Measurements from ENCODE around the gene UQCRFS1.
"Not testable (repeated sequence)": the region's sequence is repeated elsewhere in the genome, so short reads cannot be mapped to it uniquely, and the experiment has no call there.

Gene UQCRFS1

DNA sequence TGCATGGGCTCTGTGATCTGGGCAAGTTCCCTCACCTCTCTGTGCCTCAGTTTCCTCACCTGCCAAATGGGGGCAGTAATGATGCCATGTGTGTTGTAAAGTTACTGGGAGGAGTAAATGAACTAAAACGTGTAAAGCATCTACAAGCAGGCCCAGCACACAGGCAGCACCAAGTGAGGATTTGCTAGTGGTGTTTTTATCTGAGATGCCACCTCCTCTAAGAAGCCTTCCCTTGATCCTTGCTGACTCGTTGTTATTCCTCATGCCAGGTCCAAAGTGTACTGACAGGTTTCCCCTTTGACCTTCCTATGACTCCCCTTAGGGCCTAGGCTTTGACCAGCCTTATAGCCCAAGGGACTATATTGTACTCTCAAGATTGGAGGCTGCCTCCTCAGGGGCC is 1.5 kb upstream of the UQCRFS1 start:
- no peak for DNase-seq (ENCODE audit: low read depth in 2 of 2)

DNA sequence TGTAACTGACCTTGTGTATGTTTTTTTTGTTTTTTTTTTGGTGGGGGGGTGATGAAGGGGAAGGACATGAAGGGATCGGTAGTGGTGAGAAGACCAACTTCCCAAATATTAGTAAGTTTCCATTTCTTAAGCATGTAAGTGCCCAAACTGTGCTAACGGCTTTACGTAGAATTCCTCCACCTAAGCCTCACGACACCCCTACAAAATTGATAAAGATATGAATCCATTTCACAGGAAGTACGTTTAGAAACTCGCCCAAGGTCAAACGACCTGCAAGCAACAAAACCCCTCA is 649 bp downstream of the UQCRFS1 start:
- no peak for DNase-seq (ENCODE audit: low read depth in 2 of 2)

DNA sequence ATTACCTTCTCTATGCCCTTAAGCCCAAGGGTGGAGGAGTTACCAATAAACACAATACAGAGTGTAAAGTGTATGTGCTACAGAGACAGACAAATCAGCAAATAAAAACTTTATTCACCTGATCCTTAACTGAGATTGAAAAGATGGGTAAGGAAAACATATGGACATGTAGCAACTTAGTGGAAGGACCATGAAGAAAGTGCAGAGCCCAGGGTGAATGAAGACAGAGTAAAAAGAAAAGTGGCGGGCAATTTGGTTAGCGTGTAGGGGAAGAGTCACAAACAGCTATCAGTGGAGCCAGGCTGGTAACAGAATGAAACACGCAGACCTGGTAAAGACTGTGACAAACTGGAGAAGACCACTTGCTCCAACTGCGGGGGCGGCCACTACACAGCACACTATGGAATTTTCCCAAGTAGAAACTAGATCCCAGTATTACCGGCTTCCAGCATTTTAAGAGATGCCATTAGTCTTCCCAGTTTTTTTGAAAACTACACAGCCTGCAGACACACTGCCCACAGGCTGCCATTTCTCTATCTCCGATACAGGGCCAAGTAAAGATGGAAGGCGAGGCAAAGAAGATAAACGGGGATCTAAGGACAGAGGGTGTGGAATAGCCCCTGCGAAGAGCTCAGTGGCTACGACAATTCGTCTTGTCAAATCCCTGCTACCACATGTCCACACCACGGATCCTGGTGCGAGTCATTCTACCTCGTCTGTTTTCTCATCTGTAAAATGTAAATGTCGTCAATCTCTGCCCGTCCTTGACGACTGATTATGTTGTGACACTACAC is 1.2 kb downstream of the UQCRFS1 start:
- DNase-seq (ENCODE audit: low read depth in 2 of 2), result no peak

DNA sequence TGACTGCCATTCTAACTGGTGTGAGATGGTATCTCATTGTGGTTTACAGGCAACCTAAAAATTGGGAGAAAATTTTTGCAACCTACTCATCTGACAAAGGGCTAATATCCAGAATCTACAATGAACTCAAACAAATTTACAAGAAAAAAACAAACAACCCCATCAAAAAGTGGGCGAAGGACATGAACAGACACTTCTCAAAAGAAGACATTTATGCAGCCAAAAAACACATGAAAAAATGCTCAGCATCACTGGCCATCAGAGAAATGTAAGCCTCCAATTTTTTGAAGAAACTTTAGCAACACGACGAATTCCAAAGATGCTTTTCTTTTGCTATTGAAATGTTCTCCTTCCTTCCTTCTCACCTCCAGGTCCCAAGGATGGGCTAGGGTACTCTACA is 1.9 kb downstream of the UQCRFS1 start:
- DNase-seq (ENCODE audit: low read depth in 2 of 2), result not testable (repeated sequence)

DNA sequence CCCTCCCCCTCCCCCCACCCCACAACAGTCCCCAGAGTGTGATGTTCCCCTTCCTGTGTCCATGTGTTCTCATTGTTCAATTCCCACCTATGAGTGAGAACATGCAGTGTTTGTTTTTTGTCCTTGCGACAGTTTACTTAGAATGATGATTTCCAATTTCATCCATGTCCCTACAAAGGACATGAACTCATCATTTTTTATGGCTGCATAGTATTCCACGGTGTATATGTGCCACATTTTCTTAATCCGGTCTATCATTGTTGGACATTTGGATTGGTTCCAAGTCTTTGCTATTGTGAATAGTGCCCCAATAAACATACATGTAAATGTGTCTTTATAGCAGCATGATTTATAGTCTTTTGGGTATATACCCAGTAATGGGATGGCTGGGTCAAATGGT is 2.4 kb downstream of the UQCRFS1 start:
- not testable (repeated sequence) for DNase-seq (ENCODE audit: low read depth in 2 of 2)

DNA sequence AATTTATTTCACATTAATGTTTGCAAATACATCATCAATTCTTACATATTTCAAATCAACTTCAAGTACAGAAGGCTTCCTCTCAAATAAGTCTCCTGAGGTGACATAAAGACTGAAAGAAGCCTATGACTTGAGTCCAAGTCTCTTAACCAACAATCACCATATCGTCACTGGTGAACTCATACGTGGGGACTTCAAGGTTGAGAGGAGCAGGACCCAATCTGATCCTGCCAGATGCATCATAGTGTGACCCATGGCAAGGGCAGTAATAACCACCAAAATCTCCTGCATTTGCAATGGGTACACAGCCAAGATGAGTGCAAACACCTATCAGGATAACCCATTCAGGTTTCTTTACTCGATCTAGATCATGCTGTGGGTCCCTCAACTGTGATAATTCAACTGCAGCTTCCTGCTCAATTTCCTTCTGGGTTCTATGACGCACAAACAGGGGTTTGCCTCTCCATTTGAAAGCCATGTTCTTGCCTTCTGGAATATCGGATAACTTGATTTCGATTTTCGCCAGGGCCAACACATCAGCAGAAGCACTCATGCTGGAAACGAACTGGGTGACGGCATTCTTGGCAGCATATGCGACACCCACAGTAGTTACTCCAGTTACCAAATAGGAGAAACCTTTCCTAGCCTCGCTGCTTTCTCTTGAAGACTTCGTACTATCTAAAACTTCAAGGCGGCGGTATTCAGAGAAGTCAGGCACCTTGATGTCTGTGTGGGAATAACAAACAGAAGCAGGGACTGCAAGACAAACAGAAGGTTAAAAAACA is 5.4 kb downstream of the UQCRFS1 start:
- DNase-seq (ENCODE audit: low read depth in 2 of 2), result not testable (repeated sequence)

DNA sequence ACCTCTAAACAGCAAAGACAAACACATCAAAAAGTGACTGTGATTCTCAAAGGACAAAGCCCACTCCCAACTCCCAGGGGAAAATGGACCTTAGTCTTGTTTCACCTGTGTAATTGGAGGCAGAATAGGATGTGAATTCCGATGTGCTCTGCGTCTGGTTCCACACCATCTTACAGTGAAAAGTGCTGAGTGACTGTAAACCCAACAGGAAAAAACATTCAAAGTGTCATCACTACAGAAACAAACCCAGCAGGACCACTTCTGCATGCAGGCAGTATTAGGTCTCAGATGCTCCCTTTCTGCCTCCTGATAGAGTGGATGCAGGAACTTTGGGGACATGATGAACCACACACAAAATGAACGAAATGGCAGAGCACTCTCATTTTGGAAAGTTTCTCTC is 6.5 kb downstream of the UQCRFS1 start:
- no peak for DNase-seq (ENCODE audit: low read depth in 2 of 2)

DNA sequence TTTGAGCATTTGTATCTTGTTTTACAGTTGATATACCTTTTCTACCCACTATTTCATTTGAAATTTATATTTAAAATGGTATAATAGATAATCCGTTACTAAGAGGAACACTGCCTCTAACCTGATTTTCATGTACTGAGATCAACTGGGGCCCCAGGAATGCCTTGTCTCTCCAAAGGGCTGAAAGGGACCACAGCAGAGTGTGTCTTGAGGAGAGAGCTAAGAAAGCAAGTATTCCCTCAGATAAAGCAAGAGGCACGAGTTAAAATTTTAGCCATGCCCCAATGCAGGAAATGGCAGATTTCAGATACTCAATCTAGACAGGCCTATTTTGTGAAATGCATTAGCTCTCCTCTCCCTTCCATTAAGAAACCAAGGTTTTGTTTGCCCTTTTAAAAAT is 10.7 kb downstream of the UQCRFS1 start:
- DNase-seq (ENCODE audit: low read depth in 2 of 2), result no peak

DNA sequence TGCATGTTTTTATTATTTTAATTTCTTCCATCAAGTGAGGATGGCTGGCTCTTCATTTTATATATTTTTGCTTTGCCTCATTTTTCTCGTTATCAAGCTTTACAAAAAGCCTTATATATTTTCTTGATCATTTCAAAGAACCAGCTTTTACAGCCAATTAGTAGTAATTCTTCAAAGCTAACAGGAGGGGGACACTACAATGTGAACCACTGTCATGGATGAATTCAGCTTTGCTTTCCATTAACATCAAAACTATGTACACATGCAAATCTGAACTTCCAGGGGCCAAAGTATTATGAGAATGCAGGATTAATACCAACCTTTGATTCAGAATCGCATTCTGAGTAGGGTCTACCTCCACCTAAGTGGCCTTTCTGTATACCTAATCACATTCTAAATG is 11.1 kb downstream of the UQCRFS1 start:
- DNase-seq (ENCODE audit: low read depth in 2 of 2), result no peak

DNA sequence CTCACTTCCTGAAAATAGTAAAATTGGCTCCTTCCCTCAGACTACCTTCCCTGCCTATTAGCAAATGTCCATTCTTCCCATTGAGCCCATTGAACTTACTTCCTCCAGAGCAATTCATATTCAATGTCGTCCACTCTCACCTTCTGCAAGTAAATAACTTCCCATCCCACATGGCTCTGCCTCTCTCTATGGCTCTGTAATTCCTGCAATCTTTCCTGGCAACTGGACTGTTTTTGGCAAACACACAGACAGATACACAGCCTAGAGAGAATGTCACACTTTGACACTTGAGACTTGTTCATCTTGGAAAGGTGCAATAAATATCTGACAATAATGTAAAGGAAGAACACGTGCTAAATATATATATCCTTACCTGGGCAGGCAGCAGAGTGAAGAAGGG is 18.3 kb downstream of the UQCRFS1 start:
- no peak for DNase-seq (ENCODE audit: low read depth in 2 of 2)

DNA sequence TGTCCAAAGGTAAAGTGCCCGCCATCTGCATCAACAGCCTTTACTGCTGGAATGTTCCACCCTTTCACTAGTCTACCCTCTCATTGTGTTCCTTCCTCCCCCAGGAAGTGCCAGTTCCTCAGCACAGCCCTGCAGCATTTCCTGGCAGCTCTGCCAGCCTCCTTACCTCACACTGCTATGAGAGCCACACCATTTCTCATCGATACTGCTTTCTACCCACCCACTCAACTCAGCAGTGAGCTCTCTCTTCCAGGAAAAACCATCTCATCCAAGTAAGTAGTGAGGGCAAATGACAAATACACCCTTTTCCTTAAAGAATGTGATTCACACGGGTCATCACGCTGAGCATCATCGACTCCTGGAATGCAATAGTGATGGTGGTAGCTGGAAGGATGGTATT is 19.8 kb downstream of the UQCRFS1 start:
- DNase-seq (ENCODE audit: low read depth in 2 of 2), result no peak

DNA sequence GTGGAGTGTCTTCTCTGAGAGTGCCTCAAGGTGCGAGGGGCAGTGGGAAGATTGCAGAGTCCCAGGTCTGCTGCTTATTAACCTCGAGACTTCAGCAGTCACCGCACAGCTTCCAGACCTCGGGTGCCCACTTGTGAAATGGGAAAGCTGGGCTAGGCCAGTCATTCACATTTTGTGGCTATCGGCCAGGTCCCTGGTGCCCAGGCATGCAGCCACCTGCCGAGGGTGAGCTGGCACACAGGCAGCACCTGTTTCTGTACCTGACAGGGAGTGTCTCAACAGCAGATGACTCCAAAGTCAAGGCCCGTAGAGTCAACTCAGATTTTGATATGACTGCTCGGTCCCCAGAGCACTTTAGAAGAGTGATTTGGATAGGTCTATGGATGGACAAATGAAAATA is 21.9 kb downstream of the UQCRFS1 start:
- DNase-seq (ENCODE audit: low read depth in 2 of 2), result no peak

DNA sequence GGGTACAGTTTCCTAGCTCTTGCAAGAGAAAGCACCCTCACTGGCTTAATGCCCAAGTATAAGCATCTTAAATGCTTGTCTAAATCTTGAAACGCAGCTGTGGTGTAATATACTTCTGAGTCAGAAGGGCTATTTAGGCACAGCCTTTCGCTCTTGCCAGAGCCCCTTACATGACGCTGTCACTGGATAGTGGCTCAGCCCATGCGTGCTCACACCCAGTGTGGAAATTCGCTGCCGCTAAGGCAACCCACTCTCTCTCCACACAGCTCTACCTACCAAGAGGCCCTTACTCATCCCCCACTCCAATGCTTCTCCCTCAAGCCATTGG is 24.0 kb downstream of the UQCRFS1 start:
- DNase-seq (ENCODE audit: low read depth in 2 of 2), result no peak

DNA sequence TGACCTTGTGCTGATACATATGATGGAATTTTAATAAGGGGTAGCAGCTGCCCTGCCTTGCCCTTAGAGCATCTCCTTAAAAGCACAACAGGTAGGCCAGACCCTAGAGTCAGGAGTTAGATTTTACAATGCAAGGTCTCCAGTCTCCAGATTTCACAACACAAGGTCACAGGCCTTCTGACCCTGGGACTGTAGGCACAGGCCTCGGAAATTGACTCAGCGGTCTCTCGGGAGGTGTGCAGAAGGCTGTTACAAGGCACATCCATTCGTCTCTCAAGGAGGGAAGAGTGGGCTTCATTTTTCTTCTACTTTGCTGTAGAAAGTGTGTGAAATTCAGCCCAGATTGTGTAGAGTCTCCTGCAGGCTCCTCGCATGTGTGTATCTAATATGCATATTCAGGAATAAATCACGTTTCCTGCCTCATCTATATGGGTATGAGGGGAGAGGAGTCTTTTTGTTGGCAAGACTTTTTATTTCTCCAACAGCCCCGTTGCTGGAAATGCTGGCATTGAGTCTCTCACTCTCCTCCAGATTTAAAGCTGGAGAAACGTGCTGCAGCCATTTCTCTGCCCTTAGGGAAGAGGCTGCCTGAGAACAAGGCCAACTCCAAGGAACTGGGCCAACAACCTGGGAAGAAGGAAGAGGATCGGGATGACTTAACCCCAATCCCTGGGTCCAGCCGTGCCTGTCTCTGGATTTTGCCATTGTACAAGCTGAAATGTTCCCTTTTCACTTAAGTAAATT is 24.5 kb downstream of the UQCRFS1 start:
- DNase-seq (ENCODE audit: low read depth in 2 of 2), result no peak

DNA sequence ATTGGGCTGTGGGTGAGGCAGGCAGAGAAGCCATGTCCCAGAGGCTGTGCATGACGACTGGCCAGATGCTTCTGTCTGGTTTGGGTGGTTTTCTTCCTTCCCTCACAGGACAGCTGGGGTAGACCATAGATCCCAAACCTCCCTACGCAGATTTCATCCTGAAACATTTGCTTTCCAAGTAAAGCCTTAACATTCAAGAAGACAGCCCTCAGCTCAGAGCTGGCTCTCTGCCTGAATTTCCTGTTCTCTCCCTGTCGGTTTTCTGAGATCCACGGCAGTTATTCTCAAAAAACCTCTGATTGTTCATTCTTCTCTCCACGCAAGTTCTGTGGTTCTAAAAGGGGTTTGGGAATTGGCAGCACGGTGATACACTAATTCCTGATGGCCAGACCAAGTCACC is 25.3 kb downstream of the UQCRFS1 start:
- DNase-seq (ENCODE audit: low read depth in 2 of 2), result no peak

DNA sequence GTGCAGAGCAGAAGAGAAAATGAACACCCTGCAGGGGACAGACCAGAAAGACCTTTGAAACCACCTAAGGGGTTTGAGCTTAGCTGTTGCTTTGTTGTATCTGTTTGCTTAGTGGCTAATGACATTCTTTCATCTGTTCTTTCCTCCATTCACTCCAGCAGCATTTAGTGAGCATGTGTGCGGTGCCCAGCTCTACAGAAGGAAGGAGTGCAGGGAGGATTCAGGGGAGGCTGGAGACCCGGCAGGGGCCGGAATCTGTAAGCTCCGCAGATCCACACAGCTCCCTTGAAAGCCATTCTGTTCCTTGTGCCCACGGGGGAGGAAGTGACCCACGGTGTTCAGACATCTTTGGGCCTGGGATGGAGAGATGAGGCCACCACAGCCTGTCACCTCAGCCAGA is 27.5 kb downstream of the UQCRFS1 start:
- no peak for DNase-seq (ENCODE audit: low read depth in 2 of 2)

DNA sequence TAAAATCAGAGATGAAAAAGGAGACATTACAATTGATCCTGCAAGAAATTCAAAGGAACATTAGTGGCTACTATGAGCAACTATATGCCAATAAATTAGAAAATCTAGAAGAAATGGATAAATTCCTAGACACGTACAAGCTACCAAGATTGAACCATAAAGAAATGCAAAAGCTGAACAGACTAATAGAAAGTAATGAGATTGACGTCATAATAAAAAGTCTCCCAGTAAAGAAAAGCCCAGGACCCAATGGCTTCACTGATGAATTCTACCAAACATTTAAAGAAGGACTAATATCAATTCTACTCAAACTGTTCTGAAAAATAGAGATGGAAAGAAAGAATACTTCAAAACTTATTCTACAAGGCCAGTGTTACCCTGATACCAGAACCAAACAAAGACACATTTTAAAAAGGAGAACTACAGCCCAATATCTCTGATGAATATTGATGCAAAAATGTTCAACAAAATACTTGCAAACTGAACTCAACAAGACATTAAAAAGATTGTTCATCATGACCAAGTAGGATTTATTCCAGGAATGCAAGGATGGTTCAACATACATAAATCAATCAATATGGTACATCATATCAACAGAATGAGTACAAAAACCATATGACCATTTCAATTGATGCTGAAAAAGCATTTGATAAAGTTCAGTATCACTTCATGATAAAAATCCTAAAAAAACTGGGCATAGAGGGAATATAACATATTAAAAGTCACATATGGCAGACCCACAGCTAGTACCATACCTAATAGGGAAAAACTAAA is 35.8 kb downstream of the UQCRFS1 start:
- no peak for DNase-seq (ENCODE audit: low read depth in 2 of 2)

DNA sequence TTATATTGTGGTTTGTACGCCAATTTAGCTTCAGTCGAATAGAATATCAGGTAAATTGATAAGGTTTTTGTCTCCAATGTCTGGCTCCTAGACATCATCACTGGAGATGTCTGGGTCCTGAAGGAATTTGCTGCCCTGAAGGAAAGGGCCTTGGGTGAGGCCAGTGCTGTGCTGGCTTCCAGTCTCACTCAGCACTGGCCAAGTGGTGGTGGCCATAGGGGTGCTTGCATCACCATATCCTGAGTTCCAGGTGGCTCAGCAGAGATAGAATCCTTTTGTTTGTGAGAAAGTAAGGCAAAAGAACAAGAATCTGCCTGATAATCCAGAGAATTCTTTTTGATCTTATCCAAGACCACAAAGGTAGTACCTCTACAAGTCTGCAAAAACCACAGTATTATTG is 39.1 kb downstream of the UQCRFS1 start:
- DNase-seq (ENCODE audit: low read depth in 2 of 2), result no peak

DNA sequence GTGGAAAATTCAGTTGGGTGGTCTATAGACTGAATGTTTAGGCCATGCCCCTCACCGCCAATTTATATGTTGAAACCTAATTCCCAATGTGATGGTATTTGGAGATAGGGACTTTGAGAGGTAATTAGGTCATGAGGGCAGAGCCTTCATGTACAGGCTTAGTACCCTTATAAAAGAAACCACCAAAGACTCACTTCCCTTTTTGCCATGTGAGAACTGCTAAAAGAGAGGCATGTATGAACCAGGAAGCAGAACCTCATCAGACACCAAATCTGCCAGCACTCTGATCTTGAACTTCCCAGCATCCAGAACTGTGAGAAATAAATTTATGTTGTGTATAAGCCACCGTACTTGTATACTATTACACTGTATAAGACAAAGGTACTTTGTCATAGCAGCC is 40.6 kb downstream of the UQCRFS1 start:
- no peak for DNase-seq (ENCODE audit: low read depth in 2 of 2)

DNA sequence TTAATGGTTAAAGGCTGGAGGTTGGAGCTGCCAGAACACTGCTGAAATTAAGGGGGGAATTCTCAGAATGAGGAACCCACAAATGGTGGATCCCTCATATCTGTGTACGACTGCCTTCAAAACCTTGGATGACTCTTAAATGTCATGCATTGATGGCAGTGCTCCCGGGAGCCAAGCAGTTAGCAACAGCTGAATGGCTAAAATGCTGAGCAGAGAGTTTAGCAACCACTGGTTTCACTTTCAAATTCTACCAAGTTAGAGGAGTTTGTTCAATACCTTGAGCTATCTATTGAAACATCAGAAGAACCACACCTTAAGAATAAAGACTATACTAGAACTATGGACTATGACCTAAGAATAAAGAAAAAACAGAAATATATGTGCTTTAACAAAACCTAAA is 41.4 kb downstream of the UQCRFS1 start:
- DNase-seq (ENCODE audit: low read depth in 2 of 2), result no peak

DNA sequence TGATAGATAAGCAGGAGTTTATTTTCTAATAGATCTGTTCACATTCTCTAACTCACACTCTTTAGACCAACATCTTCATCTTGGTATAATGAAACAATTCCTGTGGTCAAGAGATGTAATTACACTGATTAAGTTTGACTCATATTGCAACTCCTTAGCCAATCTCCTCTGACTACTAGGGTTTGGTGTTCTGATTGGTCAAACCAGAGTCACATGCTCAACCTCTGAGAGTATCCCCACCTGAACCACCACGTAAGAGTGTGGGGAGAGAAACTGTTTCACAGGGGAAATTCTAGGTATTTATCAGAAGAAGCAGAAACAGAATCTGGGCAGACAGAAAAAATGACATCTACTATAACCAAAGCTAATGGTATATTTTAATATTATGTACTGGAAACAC is 42.4 kb downstream of the UQCRFS1 start:
- DNase-seq (ENCODE audit: low read depth in 2 of 2), result no peak

DNA sequence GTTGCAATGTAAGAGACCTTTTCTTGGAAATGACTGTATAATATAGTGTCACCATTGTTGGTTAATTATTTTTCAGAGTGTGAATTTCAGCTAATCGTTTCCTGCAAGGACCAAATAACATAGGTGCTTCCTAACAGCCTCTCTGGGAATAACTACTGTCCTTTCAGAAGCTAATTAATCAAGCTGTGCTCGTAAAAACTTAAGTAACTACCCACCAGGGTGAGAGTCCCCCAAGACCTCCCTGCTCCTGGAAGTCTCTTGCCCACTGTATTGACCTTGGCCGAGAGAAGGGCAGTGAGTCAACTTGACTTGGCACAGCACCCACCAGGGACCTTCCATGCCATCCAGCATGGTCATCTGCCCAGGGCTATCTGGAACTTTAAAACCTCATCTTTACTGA is 50.3 kb downstream of the UQCRFS1 start:
- DNase-seq (ENCODE audit: low read depth in 2 of 2), result no peak
